Activated T-cell treated with anti-CD3 and anti-CD28 coated beads, Interleukin-2, amount 50 U/mL, for 4 hours (primary cell): ENCODE measurements around the gene PCGF5. TPM values are rescaled to one million over a fixed set of nuclear protein-coding genes. Genes with fewer than 3 reads are reported as not detected.
A peak's percentile ranks its signal among the peaks of the same experiment; 100 is the strongest.
"Not testable (repeated sequence)": the region's sequence is repeated elsewhere in the genome, so short reads cannot be mapped to it uniquely, and the experiment has no call there.

ENCODE experiments used
- ATAC-seq, 2 donors: fragments of 200-7000 bp; cut with Tn5 transposase; one replicate each; pipeline ENCODE4 v1.10.0; 2021
- DNase-seq: peaks from one replicate; pipeline ENCODE4 v3.0.0-alpha.2; 2020
- H3K27me3 Mint-ChIP-seq: one replicate; pipeline ENCODE4 v1.8.0; 2021; ENCODE audit warnings: low read depth, mixed read lengths
- H3K36me3 Mint-ChIP-seq: one replicate; pipeline ENCODE4 v1.8.0; 2022; ENCODE audit warnings: mixed read lengths; ENCODE audit not compliant: insufficient read depth
- H3K4me1 Mint-ChIP-seq: one replicate; pipeline ENCODE4 v1.8.0; 2021; ENCODE audit warnings: low read depth, mixed read lengths
- H3K4me3 Mint-ChIP-seq: one replicate; pipeline ENCODE4 v1.8.0; 2021; ENCODE audit warnings: mild to moderate bottlenecking, moderate library complexity, mixed read lengths
- H3K9me3 Mint-ChIP-seq: one replicate; pipeline ENCODE4 v1.8.0; 2021; ENCODE audit warnings: mixed read lengths
- total RNA-seq, 3 donors: library from RNA; stranded (reverse); gene quantifications; one replicate each; pipeline ENCODE4 v1.2.1, GENCODE V29; 2021

PCGF5 gene
- total RNA-seq, 3 donors from 2014 or later = 38.5 to 43.5 (median 38.8) TPM

DNA sequence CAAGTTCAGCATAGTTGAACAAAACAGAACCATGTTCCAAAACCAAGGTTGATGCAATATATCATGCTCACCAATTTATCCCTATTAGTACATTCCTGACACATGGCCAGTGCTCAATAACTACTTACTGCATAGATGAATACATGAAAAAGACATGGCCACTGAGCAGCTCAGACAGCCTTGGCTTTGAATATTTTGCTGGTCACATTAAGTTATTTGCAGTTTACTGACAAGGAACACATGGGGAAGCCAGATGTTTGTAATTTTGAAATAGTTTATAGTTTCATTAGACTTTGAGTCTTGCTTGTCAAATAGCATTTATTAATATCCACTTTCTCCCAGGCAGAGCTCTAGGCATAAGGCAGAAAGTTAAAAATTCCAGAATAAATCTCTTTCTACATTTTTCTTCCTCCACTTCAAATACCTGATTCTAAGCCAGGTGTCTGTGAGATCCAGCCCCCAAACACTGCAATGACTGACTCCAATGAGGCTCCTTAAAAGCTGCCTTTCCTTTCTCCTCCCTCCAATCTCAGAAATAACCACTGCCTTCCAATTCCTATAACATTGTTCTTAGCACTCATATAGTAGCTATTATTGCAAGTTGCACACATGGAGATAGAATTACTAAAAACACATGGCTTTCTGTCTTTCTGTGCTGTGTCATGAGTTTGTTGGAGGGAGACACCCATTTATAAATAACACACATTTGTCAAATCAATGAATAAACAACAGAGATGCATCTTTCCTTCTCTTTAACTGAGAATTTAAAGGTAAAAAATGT lies 91.3 kb downstream of the PCGF5 start:
- peaks cover 6% of the 10 kb centered on the region for H3K4me1 Mint-ChIP-seq
- no peaks in the 10 kb centered on the region for H3K36me3 Mint-ChIP-seq
- ATAC-seq (no peak), DNase-seq (no peak)
- H3K4me3 Mint-ChIP-seq = no peak overlapping the region
- peaks cover 4% of the 10 kb centered on the region for H3K27me3 Mint-ChIP-seq
- no peaks in the 10 kb centered on the region for H3K9me3 Mint-ChIP-seq

DNA sequence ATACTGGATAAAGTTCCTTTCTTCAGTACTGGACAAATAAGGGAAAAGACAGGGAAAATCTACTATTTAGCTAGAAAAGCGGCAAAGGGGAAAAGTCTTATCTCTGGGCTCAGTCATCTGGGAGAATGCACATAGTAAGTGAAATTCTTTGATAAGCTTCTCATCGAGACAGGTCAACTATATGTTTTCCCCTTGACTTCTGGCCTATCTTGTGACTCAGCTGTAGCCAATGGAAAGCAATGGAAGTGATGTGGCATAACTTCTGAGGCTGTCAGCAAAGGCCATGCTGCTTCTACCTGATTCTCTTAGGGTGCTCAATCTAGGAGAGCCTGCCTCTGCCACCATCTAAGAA lies 91.9 kb downstream of the PCGF5 start:
- Mint-ChIP-seq H3K4me3 (no peak overlapping the region), H3K36me3 (no peaks in the 10 kb centered on the region), H3K27me3 (peaks cover 5% of the 10 kb centered on the region), H3K4me1 (peaks cover 6% of the 10 kb centered on the region), H3K9me3 (no peaks in the 10 kb centered on the region)
- ATAC-seq (no peak), DNase-seq (no peak)

- ATAC-seq (peak; percentile 55 to 72), DNase-seq (no peak)
- Mint-ChIP-seq H3K4me1 (peaks cover 6% of the 10 kb centered on the region), H3K27me3 (peaks cover 7% of the 10 kb centered on the region), H3K36me3 (no peaks in the 10 kb centered on the region), H3K4me3 (no peak overlapping the region), H3K9me3 (no peaks in the 10 kb centered on the region)
These were observed 93.5 kb downstream of the PCGF5 start for GRCh38 chr10:91313796-91314485.

- Mint-ChIP-seq H3K4me3 (no peak overlapping the region), H3K36me3 (no peaks in the 10 kb centered on the region), H3K9me3 (no peaks in the 10 kb centered on the region), H3K4me1 (peaks cover 6% of the 10 kb centered on the region), H3K27me3 (peaks cover 3% of the 10 kb centered on the region)
- ATAC-seq (no peak), DNase-seq (no peak)
These were observed 96.0 kb downstream of the PCGF5 start for GRCh38 chr10:91316486-91316885.

DNA sequence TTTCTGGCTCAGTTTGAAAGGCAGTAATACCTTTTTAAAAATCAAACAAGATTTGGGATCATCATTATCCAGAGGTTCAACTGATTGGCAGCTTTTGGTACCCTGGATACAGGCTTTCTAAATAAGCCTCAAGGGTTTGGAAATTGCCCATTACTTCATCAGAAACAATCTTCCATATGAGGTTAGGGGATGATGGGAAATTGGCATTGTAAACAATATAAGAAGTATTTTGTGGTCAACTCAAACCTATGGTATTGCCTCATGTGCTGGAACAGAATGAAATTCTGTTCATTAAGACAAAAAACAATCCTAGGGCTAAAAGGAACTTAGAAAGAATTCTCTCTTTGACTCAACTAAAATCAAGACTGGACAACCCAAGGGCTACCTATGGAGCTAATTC lies 97.1 kb downstream of the PCGF5 start:
- DNase-seq (no peak), ATAC-seq (no peak)
- H3K27me3 Mint-ChIP-seq = peaks cover 3% of the 10 kb centered on the region
- no peak overlapping the region for H3K4me3 Mint-ChIP-seq
- H3K9me3 Mint-ChIP-seq = no peaks in the 10 kb centered on the region
- peaks cover 6% of the 10 kb centered on the region for H3K4me1 Mint-ChIP-seq
- H3K36me3 Mint-ChIP-seq = no peaks in the 10 kb centered on the region

- ATAC-seq = no peak
- Mint-ChIP-seq H3K4me1 (no peaks in the 10 kb centered on the region), H3K27me3 (peaks cover 3% of the 10 kb centered on the region), H3K4me3 (no peak overlapping the region), H3K9me3 (no peaks in the 10 kb centered on the region), H3K36me3 (no peaks in the 10 kb centered on the region)
- DNase-seq = no peak
These were observed 98.9 kb downstream of the PCGF5 start for GRCh38 chr10:91319336-91319735.

DNA sequence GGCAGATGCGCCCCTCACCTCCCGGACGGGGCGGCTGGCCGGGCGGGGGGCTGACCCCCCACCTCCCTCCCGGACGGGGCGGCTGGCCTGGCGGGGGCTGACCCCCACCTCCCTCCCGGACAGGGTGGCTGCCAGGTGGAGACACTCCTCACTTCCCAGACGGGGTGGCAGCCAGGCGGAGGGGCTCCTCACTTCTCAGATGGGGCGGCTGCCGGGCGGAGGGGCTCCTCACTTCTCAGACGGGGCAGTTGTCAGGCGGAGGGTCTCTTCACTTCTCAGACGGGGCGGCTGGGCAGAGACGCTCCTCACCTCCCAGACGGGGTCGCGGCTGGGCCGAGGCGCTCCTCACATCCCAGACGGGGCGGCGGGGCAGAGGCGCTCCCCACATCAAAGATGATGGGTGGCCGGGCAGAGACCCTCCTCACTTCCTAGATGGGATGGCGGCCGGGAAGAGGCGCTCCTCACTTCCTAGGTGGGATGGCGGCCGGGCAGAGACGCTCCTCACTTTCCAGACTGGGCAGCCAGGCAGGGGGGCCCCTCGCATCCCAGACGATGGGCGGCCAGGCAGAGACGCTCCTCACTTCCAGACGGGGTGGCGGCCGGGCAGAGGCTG lies 102.9 kb downstream of the PCGF5 start:
- not testable (repeated sequence) for H3K4me1 Mint-ChIP-seq, ATAC-seq, H3K27me3 Mint-ChIP-seq, H3K9me3 Mint-ChIP-seq, H3K4me3 Mint-ChIP-seq, DNase-seq, H3K36me3 Mint-ChIP-seq

DNA sequence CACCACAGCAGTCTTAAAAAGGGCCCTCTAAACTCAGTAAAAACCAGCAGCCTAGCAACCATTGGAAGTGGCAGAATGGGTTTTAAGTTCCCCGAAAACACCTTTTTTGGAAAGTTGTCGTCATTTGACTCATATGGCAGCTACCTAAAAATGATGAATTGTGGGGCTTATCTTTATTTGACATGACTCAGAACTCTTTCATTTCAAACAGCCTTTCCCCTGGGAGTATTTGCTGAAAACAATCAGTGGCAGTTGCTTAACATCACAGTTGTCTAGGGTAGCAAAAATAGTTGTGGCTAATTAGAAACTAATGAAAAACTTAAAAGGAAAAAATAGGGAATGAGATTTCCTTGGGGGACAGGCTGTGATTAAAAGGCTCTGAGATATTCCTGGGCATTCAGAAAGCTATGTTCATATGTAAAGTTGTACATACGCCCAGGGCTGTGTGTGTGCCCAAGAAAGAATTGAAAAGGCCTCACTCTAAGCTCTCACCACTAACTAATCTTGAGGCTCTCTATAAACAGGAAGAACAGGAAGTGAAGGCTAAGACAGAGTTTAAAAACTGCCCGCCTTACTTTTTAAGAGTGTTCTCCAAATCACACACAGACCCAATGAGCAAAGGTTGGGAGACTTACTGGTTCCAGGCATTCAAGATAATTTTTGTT lies 108.0 kb downstream of the PCGF5 start:
- Mint-ChIP-seq H3K36me3 (no peaks in the 10 kb centered on the region), H3K9me3 (peaks cover 9% of the 10 kb centered on the region), H3K27me3 (peaks cover 12% of the 10 kb centered on the region), H3K4me1 (no peaks in the 10 kb centered on the region), H3K4me3 (no peak overlapping the region)
- DNase-seq = no peak
- no peak for ATAC-seq

Other genes with a start within 250 kb of the PCGF5 start
- gene HECTD2, start 189.7 kb downstream of the PCGF5 start, total RNA-seq = 1 to 10 TPM; 3.2 to 6.7 (median 3.7) TPM